Lower lobe of right lung (tissue), 2 donors: ENCODE results near the gene TXNRD3. TPM values are rescaled to one million over a fixed set of nuclear protein-coding genes. Genes with fewer than 3 reads are reported as not detected.

Experiments used
- ATAC-seq, 2 donors: fragments of 200-7000 bp; cut with Tn5 transposase; one replicate each; pipeline ENCODE4 v1.9.1; 2020 to 2022; ENCODE audit warnings: mild to moderate bottlenecking in 2 of 2, moderate library complexity in 2 of 2
- DNase-seq: peaks from one replicate; pipeline ENCODE4 v3.0.0-alpha.2; 2020
- H3K27ac ChIP-seq: fragments of 200-600 bp; one replicate; pipeline ENCODE4 v1.8.0; 2022
- H3K27me3 ChIP-seq: fragments of 200-600 bp; one replicate; pipeline ENCODE4 v1.8.0; 2022; ENCODE audit warnings: low read depth
- H3K36me3 ChIP-seq: fragments of 200-600 bp; one replicate; pipeline ENCODE4 v1.8.0; 2022; ENCODE audit warnings: mild to moderate bottlenecking
- H3K4me1 ChIP-seq: fragments of 200-600 bp; one replicate; pipeline ENCODE4 v1.8.0; 2022
- H3K4me3 ChIP-seq: fragments of 200-600 bp; one replicate; pipeline ENCODE4 v1.8.0; 2022; ENCODE audit warnings: mild to moderate bottlenecking
- H3K9me3 ChIP-seq: fragments of 200-600 bp; one replicate; pipeline ENCODE4 v1.8.0; 2022
- intact Hi-C: fragments of 100-400 bp; cut with DNase I; formaldehyde crosslinking; loops from one replicate; pipeline ENCODE4 v1.11.0; 2022
- total RNA-seq: library from RNA; stranded (reverse); fragmentation: NEBNext Ultra II Directional; extraction: Animal tissue kit (Norgen Biotek cat#: 25700); gene quantifications from one replicate; pipeline ENCODE4 v1.2.1, GENCODE V29; 2021
- TF ChIP-seq, protein P1 (sequence below): fragments of 200-600 bp; IDR thresholded peaks from one replicate; pipeline ENCODE4 v1.8.0; 2022; ENCODE audit warnings: antibody characterized with exemption, mild to moderate bottlenecking
- donor health status: DM: no; HTN: yes; CAD: no; lungs with severe emphysema.

Gene TXNRD3
- total RNA-seq, 1 donor from 2014 or later, result 8.7 TPM

DNA sequence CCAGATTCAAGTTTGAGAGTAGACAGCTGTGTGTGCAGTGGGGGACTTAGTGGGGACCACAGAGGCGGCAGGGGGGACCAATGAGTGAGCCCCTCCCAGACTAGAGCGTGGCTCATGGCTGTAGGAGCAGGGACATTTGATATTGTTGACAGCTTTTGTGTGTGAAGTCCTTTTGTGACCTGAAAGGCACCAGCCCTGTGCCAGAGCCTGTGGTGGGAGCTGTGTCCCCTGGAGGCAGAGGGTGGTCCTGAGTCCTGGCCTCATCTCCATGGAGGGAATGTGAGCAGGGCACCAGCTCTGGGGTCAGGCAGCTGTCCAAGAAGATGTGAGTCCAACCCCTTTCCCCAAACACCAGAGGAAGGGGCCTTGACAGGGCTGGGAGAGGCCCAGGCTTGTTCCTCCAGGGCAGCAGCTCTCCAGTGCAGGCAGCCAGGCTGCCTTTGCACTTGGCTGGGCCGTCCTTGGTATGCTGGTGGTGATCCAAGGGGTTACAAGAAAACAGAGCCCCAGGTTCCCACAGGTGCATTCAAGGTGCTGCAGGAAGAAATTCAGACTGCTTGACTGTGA lies 86.1 kb downstream of the TXNRD3 start:
- no peak overlapping the region for H3K4me3 ChIP-seq
- no peaks in the 10 kb centered on the region for H3K27me3 ChIP-seq
- H3K27ac ChIP-seq, result no peak overlapping the region
- DNase-seq, result no peak
- no peaks in the 10 kb centered on the region for H3K36me3 ChIP-seq
- ATAC-seq, result no peak
- no peaks in the 10 kb centered on the region for H3K4me1 ChIP-seq
- TF ChIP-seq, protein P1, sequence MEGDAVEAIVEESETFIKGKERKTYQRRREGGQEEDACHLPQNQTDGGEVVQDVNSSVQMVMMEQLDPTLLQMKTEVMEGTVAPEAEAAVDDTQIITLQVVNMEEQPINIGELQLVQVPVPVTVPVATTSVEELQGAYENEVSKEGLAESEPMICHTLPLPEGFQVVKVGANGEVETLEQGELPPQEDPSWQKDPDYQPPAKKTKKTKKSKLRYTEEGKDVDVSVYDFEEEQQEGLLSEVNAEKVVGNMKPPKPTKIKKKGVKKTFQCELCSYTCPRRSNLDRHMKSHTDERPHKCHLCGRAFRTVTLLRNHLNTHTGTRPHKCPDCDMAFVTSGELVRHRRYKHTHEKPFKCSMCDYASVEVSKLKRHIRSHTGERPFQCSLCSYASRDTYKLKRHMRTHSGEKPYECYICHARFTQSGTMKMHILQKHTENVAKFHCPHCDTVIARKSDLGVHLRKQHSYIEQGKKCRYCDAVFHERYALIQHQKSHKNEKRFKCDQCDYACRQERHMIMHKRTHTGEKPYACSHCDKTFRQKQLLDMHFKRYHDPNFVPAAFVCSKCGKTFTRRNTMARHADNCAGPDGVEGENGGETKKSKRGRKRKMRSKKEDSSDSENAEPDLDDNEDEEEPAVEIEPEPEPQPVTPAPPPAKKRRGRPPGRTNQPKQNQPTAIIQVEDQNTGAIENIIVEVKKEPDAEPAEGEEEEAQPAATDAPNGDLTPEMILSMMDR, result no peak
- H3K9me3 ChIP-seq, result no peaks in the 10 kb centered on the region
- intact Hi-C loops, result no loop called here

DNA sequence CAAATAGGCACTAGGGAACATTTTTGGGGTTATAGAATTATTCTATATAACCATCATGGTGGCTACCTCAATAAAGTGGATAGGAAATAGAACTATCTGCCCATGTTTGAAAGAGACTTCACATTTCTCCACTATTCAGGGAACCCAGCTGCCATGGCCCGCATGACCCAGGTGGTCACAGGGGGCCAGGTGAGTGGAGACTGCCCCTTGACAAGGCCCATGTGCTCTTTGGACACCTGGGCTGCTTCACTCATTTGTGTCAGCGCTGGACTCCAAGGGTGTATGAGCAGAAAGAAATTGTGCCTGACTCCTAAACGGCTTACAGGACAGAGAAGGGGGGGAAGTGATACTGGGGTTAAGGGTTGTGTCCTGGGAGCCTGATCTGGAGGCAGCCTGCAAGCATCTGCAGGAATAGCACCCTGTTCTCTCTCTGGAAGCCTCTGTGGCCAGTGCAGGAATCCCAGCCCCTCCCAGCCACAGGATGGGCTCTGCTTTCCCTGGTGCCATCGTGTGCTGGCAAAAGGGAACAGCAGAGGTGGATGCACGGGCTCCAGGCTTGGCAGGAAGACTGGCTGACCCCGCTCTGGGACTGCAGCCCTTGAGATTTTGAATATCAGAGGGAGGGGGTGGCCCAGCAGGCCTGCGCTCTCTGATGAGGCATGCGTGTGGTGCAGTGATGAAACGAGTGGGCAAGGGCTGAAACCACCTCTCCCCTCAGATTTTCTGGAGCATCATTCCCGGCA lies 87.1 kb downstream of the TXNRD3 start:
- no peak for DNase-seq

GRCh38 chr3:126562737-126563276 lies 92.1 kb downstream of the TXNRD3 start:
- DNase-seq (no peak), ATAC-seq (no peak)
- intact Hi-C loops, result no loop called here
- no peak overlapping the region for H3K4me3 ChIP-seq
- H3K27ac ChIP-seq, result no peak overlapping the region
- H3K9me3 ChIP-seq, result no peaks in the 10 kb centered on the region
- H3K27me3 ChIP-seq, result no peaks in the 10 kb centered on the region
- TF ChIP-seq, protein P1, result no peak
- H3K36me3 ChIP-seq, result no peaks in the 10 kb centered on the region
- no peaks in the 10 kb centered on the region for H3K4me1 ChIP-seq

More for the DNA sequence above, 87.1 kb downstream of the TXNRD3 start:
- intact Hi-C loops, result no loop called here
- H3K36me3 ChIP-seq, result no peaks in the 10 kb centered on the region
- no peaks in the 10 kb centered on the region for H3K27me3 ChIP-seq
- no peaks in the 10 kb centered on the region for H3K9me3 ChIP-seq
- ATAC-seq, result no peak
- no peaks in the 10 kb centered on the region for H3K4me1 ChIP-seq
- no peak overlapping the region for H3K27ac ChIP-seq
- no peak overlapping the region for H3K4me3 ChIP-seq
- TF ChIP-seq, protein P1, result no peak

GRCh38 chr3:126558336-126559071 lies 96.4 kb downstream of the TXNRD3 start, which contains the start of gene C3orf22:
Gene C3orf22 (minus strand): TSS chr3:126558932. CDS start chr3:126553390, 5,542 bp downstream.
- H3K27me3 ChIP-seq, result no peaks in the 10 kb centered on the region
- no peaks in the 10 kb centered on the region for H3K9me3 ChIP-seq
- H3K4me1 ChIP-seq, result no peaks in the 10 kb centered on the region
- H3K36me3 ChIP-seq, result no peaks in the 10 kb centered on the region
- ATAC-seq (no peak), DNase-seq (no peak)
- TF ChIP-seq, protein P1, result no peak
- no peak within 1 kb of the TSS for H3K27ac ChIP-seq
- intact Hi-C loops, result no loop called here
- H3K4me3 ChIP-seq, result no peak within 1 kb of the TSS

DNA sequence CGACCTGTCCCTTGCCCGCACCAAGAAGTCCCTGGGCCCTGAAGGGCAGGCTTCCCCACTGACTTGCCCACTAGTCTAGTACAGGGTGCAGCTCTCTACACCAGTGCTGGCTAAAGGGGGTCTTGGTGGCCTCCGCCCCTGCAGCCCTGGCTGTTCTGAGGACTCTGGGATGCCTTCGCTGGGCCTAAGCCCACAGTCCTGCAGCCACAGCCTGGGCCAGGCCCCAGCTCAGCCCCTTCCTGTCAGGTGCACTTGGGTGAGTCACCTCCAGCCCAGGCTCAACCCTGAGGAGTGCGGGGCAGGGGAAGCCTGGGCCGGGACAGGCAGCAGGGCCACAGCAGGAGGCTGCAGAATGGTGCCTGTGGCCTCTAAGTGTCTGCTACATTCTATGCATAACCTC lies 97.2 kb downstream of the TXNRD3 start:
- Histone ChIP-seq H3K9me3 (no peaks in the 10 kb centered on the region), H3K27me3 (no peaks in the 10 kb centered on the region), H3K4me3 (no peak overlapping the region), H3K36me3 (no peaks in the 10 kb centered on the region), H3K27ac (no peak overlapping the region), H3K4me1 (no peaks in the 10 kb centered on the region)
- DNase-seq, result no peak
- TF ChIP-seq, protein P1, result no peak
- ATAC-seq, result peak in 1 of 2 donors; percentile 20
- intact Hi-C loops, result no loop called here
